Measurements from ENCODE around the gene MCL1. TPM values are rescaled to one million over a fixed set of nuclear protein-coding genes. Genes with fewer than 3 reads are reported as not detected.
"Not testable (repeated sequence)": the region's sequence is repeated elsewhere in the genome, so short reads cannot be mapped to it uniquely, and the experiment has no call there.

Gene MCL1
- 433 and 435 TPM in 2 replicates for total RNA-seq

GRCh38 chr1:150579110-150579944 lies at the start of gene MCL1:
Gene MCL1, minus strand, starts transcription at chr1:150579610. Its CDS starts 80 bp downstream, at chr1:150579530.
- intact Hi-C loops (cut with micrococcal nuclease) = loop anchor here (1.0 to 5.0 kb wide), 11 partner anchors 12 to 478 kb away; partner anchors contain the start of genes ANP32E, ARNT, CDC42SE1 and ENSA

- intact Hi-C loops (cut with micrococcal nuclease) = loop anchor here (1.0 to 5.0 kb wide), 16 partner anchors 7 to 529 kb away; partner anchors contain the start of genes ANP32E, APH1A, ARNT and CTSS
These were observed 49.3 kb upstream of the MCL1 start for GRCh38 chr1:150628766-150629114.

GRCh38 chr1:150627826-150628410 lies 48.5 kb upstream of the MCL1 start:
- intact Hi-C loops (cut with micrococcal nuclease) = loop anchor here (2.0 to 5.0 kb wide), 2 partner anchors 351 to 529 kb away; partner anchors contain the start of gene TNFAIP8L2

- intact Hi-C loops (cut with micrococcal nuclease) = loop anchor here (5.0 kb wide), 1 partner anchor 531 kb away; the partner anchor contains the start of gene TNFAIP8L2
These were observed 46.7 kb upstream of the MCL1 start for GRCh38 chr1:150626150-150626549.

- intact Hi-C loops (cut with micrococcal nuclease) = not testable (repeated sequence)
These were observed 45.1 kb upstream of the MCL1 start for GRCh38 chr1:150624546-150624945.

GRCh38 chr1:150624134-150624533 lies 44.7 kb upstream of the MCL1 start:
- intact Hi-C loops (cut with micrococcal nuclease) = not testable (repeated sequence)

GRCh38 chr1:150622303-150622975 lies 43.0 kb upstream of the MCL1 start:
- intact Hi-C loops (cut with micrococcal nuclease) = no loop called here

- intact Hi-C loops (cut with micrococcal nuclease) = loop anchor here (1.0 to 2.0 kb wide), 6 partner anchors 8 to 366 kb away; partner anchors contain the start of genes ENSA and MCL1
These were observed 42.3 kb upstream of the MCL1 start for GRCh38 chr1:150621497-150622302.

GRCh38 chr1:150620919-150621318 lies 41.5 kb upstream of the MCL1 start:
- intact Hi-C loops (cut with micrococcal nuclease) = loop anchor here (1.0 to 2.0 kb wide), 6 partner anchors 8 to 366 kb away; partner anchors contain the start of genes ENSA and MCL1

GRCh38 chr1:150619576-150620509 lies 40.4 kb upstream of the MCL1 start:
- intact Hi-C loops (cut with micrococcal nuclease) = loop anchor here (2.0 kb wide), 1 partner anchor 155 kb away; no protein-coding TSS in a partner anchor

GRCh38 chr1:150615346-150616201 lies 36.2 kb upstream of the MCL1 start:
- intact Hi-C loops (cut with micrococcal nuclease) = no loop called here

GRCh38 chr1:150613061-150613920 lies 33.9 kb upstream of the MCL1 start:
- intact Hi-C loops (cut with micrococcal nuclease) = loop anchor here (5.0 kb wide), 4 partner anchors 84 to 444 kb away; partner anchors contain the start of genes ARNT, CDC42SE1, GOLPH3L and SETDB1

GRCh38 chr1:150612014-150612345 lies 32.6 kb upstream of the MCL1 start:
- intact Hi-C loops (cut with micrococcal nuclease) = loop anchor here (5.0 kb wide), 4 partner anchors 85 to 445 kb away; partner anchors contain the start of genes ARNT, CDC42SE1, GOLPH3L and SETDB1

- intact Hi-C loops (cut with micrococcal nuclease) = loop anchor here (2.0 to 5.0 kb wide), 5 partner anchors 87 to 447 kb away; partner anchors contain the start of genes ARNT, CDC42SE1, CTSS and GOLPH3L
These were observed 31.2 kb upstream of the MCL1 start for GRCh38 chr1:150610576-150610975.

GRCh38 chr1:150609732-150610131 lies 30.3 kb upstream of the MCL1 start:
- intact Hi-C loops (cut with micrococcal nuclease) = loop anchor here (2.0 to 5.0 kb wide), 5 partner anchors 88 to 448 kb away; partner anchors contain the start of genes ARNT, CDC42SE1, CTSS and GOLPH3L

GRCh38 chr1:150606463-150607142 lies 27.2 kb upstream of the MCL1 start:
- intact Hi-C loops (cut with micrococcal nuclease) = no loop called here

GRCh38 chr1:150605451-150605731 lies 26.0 kb upstream of the MCL1 start:
- intact Hi-C loops (cut with micrococcal nuclease) = not testable (repeated sequence)

Measured in T-helper 1 cell treated with Interleukin-12 subunit alpha and Interleukin-12 subunit beta and Interleukin-4 antibody, amounts not matched to agents 30 ng/mL and 1 ng/mL, for 36 hours (primary cell).